Neuronal stem cell (in vitro differentiated cells): ENCODE results near the gene SOBP.

Source experiments
- DNase-seq: peaks from one replicate; pipeline ENCODE4 v3.0.0-alpha.2; 2013; ENCODE audit warnings: low spot score
- H2AFZ ChIP-seq: one replicate; pipeline ENCODE4 v1.6.1; 2013; ENCODE audit warnings: mild to moderate bottlenecking, low read length, inconsistent platforms
- H2AK5ac ChIP-seq: 2 replicates; pipeline ENCODE4 v1.6.1; 2013; ENCODE audit warnings: low read depth, mild to moderate bottlenecking, inconsistent platforms, low read length, moderate library complexity, mixed read lengths
- H2BK120ac ChIP-seq: 2 replicates; pipeline ENCODE4 v1.6.1; 2013; ENCODE audit warnings: low read depth, mild to moderate bottlenecking, inconsistent platforms, low read length, moderate library complexity, mixed read lengths
- H2BK12ac ChIP-seq: one replicate; pipeline ENCODE4 v1.6.1; 2013; ENCODE audit warnings: low read length, inconsistent platforms
- H2BK15ac ChIP-seq: 2 replicates; pipeline ENCODE4 v1.6.1; 2013; ENCODE audit warnings: mild to moderate bottlenecking, low read length, inconsistent platforms, mixed read lengths
- H2BK5ac ChIP-seq: one replicate; pipeline ENCODE4 v1.6.1; 2013; ENCODE audit warnings: inconsistent platforms, mild to moderate bottlenecking, low read length, moderate library complexity
- H3K14ac ChIP-seq: one replicate; pipeline ENCODE4 v1.6.1; 2013; ENCODE audit warnings: low read length, inconsistent platforms
- H3K18ac ChIP-seq: 2 replicates; pipeline ENCODE4 v1.6.1; 2013; ENCODE audit warnings: low read length, inconsistent platforms
- H3K23ac ChIP-seq: 2 replicates; pipeline ENCODE4 v1.6.1; 2013; ENCODE audit warnings: low read depth, mild to moderate bottlenecking, mixed read lengths, low read length, inconsistent platforms; ENCODE audit not compliant: poor library complexity
- H3K27ac ChIP-seq: replicated peaks from 3 replicates; pipeline ENCODE4 v1.5.1; 2013; ENCODE audit warnings: low read length, inconsistent platforms
- H3K27me3 ChIP-seq, 3 experiments: 2 replicates each; pipeline ENCODE4 v1.6.1; 2013; ENCODE audit warnings: low read length in 3 of 3, mild to moderate bottlenecking in 2 of 3, inconsistent platforms in 1 of 3, low read depth in 1 of 3, mixed read lengths in 1 of 3, moderate library complexity in 1 of 3; ENCODE audit not compliant: control insufficient read depth in 3 of 3, insufficient read depth in 3 of 3
- H3K36me3 ChIP-seq, 2 donors: replicated peaks in 1 of 2; 2 replicates each; pipeline ENCODE4 v1.6.1; 2013; ENCODE audit warnings: low read length in 2 of 2; ENCODE audit not compliant: control insufficient read depth in 2 of 2, insufficient read depth in 2 of 2
- H3K4ac ChIP-seq: 2 replicates; pipeline ENCODE4 v1.6.1; 2013; ENCODE audit warnings: inconsistent platforms, mild to moderate bottlenecking, low read length, moderate library complexity
- H3K4me1 ChIP-seq, 2 donors: 1 replicate in 1 of 2; 2 replicates in 1 of 2; pipeline ENCODE4 v1.6.1; 2013; ENCODE audit warnings: low read length in 2 of 2, low read depth in 1 of 2; ENCODE audit not compliant: control insufficient read depth in 2 of 2, insufficient read depth in 1 of 2
- H3K4me2 ChIP-seq: one replicate; pipeline ENCODE4 v1.6.1; 2013; ENCODE audit warnings: mild to moderate bottlenecking, low read length, inconsistent platforms; ENCODE audit not compliant: insufficient read depth, poor library complexity, severe bottlenecking
- H3K4me3 ChIP-seq, 2 donors: 2 replicates each; pipeline ENCODE4 v1.5.1; 2013; ENCODE audit warnings: low read length in 2 of 2, mild to moderate bottlenecking in 2 of 2, inconsistent platforms in 1 of 2, moderate library complexity in 1 of 2
- H3K79me1 ChIP-seq: one replicate; pipeline ENCODE4 v1.6.1; 2013; ENCODE audit warnings: low read depth, mild to moderate bottlenecking, inconsistent platforms, low read length, moderate library complexity
- H3K9ac ChIP-seq: one replicate; pipeline ENCODE4 v1.6.1; 2013; ENCODE audit warnings: mild to moderate bottlenecking, low read depth, low read length, inconsistent platforms; ENCODE audit not compliant: poor library complexity
- H3K9me3 ChIP-seq, 2 donors: replicated peaks in 1 of 2; 2 replicates each; pipeline versions ENCODE3 to v1.6.1; 2013; ENCODE audit warnings: low read length in 2 of 2, mild to moderate bottlenecking in 2 of 2, inconsistent platforms in 1 of 2, low read depth in 1 of 2, mixed read lengths in 1 of 2, moderate library complexity in 1 of 2; ENCODE audit not compliant: control insufficient read depth in 2 of 2, insufficient read depth in 1 of 2
- H4K8ac ChIP-seq: one replicate; pipeline ENCODE4 v1.6.1; 2013; ENCODE audit warnings: low read depth, mild to moderate bottlenecking, inconsistent platforms, low read length, moderate library complexity
- H4K91ac ChIP-seq: one replicate; pipeline ENCODE4 v1.6.1; 2013; ENCODE audit warnings: low read length, low read depth, mild to moderate bottlenecking, inconsistent platforms; ENCODE audit not compliant: poor library complexity
- WGBS, 2 donors: extraction: QIAGEN DNeasy Blood & Tissue Kit; methylation state at CpG; one replicate each; pipeline ENCODE4 v1.1.7; 2013; ENCODE audit warnings: missing lambda C conversion rate in 2 of 2, mixed read lengths in 1 of 2; ENCODE audit not compliant: insufficient read length in 2 of 2, insufficient replicate concordance in 1 of 2; ENCODE audit errors: extremely low coverage in 2 of 2; 5-methylcytosine and 5-hydroxymethylcytosine counted together

The SOBP gene

GRCh38 chr6:107614828-107615227, 124.9 kb downstream of the SOBP start:
- H3K27me3 ChIP-seq: no peaks in the 10 kb centered on the region
- no peak overlapping the region for H2BK15ac ChIP-seq
- no CpG with 5 or more reads among the region's 5 CpGs for WGBS, 2 donors
- H3K4me1 ChIP-seq: peaks cover 38 to 66% of the 10 kb centered on the region in 2 donors
- H3K79me1 ChIP-seq: no peaks in the 10 kb centered on the region
- no peak overlapping the region for H4K8ac ChIP-seq
- H2AFZ ChIP-seq: no peak overlapping the region
- no peak overlapping the region for H2AK5ac ChIP-seq
- H3K18ac ChIP-seq: no peak overlapping the region
- no peaks in the 10 kb centered on the region for H3K9me3 ChIP-seq
- no peak overlapping the region for H3K9ac ChIP-seq
- H3K27ac ChIP-seq: no peak overlapping the region
- no peak for DNase-seq
- no peak overlapping the region for H2BK12ac ChIP-seq
- H3K4me3 ChIP-seq: no peak overlapping the region
- no peak overlapping the region for H2BK120ac ChIP-seq
- no peak overlapping the region for H3K4ac ChIP-seq
- H3K36me3 ChIP-seq: no peaks in the 10 kb centered on the region
- H2BK5ac ChIP-seq: no peak overlapping the region
- no peak overlapping the region for H3K14ac ChIP-seq
- no peak overlapping the region for H3K4me2 ChIP-seq
- no peak overlapping the region for H3K23ac ChIP-seq
- H4K91ac ChIP-seq: no peak overlapping the region

DNA sequence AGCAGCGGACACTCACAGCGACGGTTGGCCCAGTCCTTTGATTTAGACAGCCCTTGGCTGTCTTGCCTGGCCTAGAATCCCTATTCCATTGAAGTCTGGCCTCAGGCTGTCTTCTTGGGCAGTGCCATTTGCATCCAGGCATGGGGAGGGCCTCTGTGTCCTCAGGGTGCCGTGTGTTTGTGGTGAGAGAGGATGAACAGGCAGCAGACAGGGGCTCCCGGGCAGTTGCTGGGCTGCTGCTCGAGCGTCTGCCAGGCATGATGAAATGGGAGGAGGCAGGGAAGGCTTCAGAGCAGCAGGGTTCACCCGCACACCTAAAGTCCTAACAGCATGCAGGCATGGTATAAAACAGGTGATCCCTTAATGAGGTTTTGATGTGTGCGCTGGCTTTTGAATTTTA, 126.9 kb downstream of the SOBP start:
- H2BK12ac ChIP-seq: no peak overlapping the region
- H3K9me3 ChIP-seq: no peaks in the 10 kb centered on the region
- no peak overlapping the region for H2AFZ ChIP-seq
- WGBS, 2 donors: no CpG with 5 or more reads among the region's 9 CpGs
- no peak overlapping the region for H3K23ac ChIP-seq
- H3K14ac ChIP-seq: no peak overlapping the region
- H3K27me3 ChIP-seq: no peaks in the 10 kb centered on the region
- no peak overlapping the region for H3K4me3 ChIP-seq
- no peak overlapping the region for H4K8ac ChIP-seq
- no peak overlapping the region for H2BK120ac ChIP-seq
- H3K9ac ChIP-seq: no peak overlapping the region
- H2BK5ac ChIP-seq: no peak overlapping the region
- no peaks in the 10 kb centered on the region for H3K79me1 ChIP-seq
- no peak overlapping the region for H4K91ac ChIP-seq
- no peaks in the 10 kb centered on the region for H3K36me3 ChIP-seq
- no peak overlapping the region for H2BK15ac ChIP-seq
- H3K27ac ChIP-seq: no peak overlapping the region
- H2AK5ac ChIP-seq: no peak overlapping the region
- DNase-seq: no peak
- H3K4me2 ChIP-seq: no peak overlapping the region
- H3K4me1 ChIP-seq: peaks cover 25 to 58% of the 10 kb centered on the region in 2 donors
- no peak overlapping the region for H3K4ac ChIP-seq
- peak overlapping the region; percentile 79 for H3K18ac ChIP-seq

- H3K9me3 ChIP-seq: no peaks in the 10 kb centered on the region
- H3K9ac ChIP-seq: no peak overlapping the region
- H3K4ac ChIP-seq: no peak overlapping the region
- H2BK15ac ChIP-seq: no peak overlapping the region
- no peak overlapping the region for H2BK12ac ChIP-seq
- H3K79me1 ChIP-seq: no peaks in the 10 kb centered on the region
- no peak overlapping the region for H3K14ac ChIP-seq
- no peak overlapping the region for H2AK5ac ChIP-seq
- H3K4me1 ChIP-seq: peaks cover 22 to 52% of the 10 kb centered on the region in 2 donors
- no peak overlapping the region for H2BK5ac ChIP-seq
- no peak overlapping the region for H3K23ac ChIP-seq
- H3K4me3 ChIP-seq: no peak overlapping the region
- H4K8ac ChIP-seq: no peak overlapping the region
- no peak overlapping the region for H4K91ac ChIP-seq
- no peak overlapping the region for H3K27ac ChIP-seq
- no peaks in the 10 kb centered on the region for H3K27me3 ChIP-seq
- H2BK120ac ChIP-seq: no peak overlapping the region
- WGBS, 2 donors: no CpG with 5 or more reads among the region's 6 CpGs
- peaks cover 2 to 5% of the 10 kb centered on the region in 2 donors for H3K36me3 ChIP-seq
- no peak for DNase-seq
- H3K4me2 ChIP-seq: no peak overlapping the region
- no peak overlapping the region for H2AFZ ChIP-seq
- no peak overlapping the region for H3K18ac ChIP-seq
These were observed 127.5 kb downstream of the SOBP start for GRCh38 chr6:107617341-107617932.

DNA sequence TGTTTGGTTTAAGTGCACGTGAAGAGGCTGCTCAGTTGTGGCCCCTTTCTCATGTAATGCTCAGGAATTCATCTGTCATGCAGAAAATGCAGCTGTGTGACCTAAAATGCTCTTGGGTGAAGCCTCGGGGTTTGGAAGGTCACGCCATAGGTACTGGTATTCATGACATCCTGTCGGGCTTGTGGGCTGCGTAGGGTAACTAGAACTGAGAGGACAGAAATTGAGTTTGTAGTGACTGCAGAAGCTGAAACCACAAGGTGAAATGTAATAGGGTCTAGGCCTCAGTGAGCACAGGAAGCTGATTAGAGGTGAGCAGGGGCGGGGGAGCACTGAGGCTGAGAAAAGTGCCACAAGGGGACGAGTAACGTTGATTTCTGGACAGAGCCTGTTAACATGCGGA, 128.8 kb downstream of the SOBP start:
- Histone ChIP-seq H2AK5ac (no peak overlapping the region), H2BK5ac (no peak overlapping the region), H3K9me3 (no peaks in the 10 kb centered on the region), H2BK120ac (no peak overlapping the region), H3K23ac (no peak overlapping the region), H4K91ac (no peak overlapping the region), H2BK15ac (no peak overlapping the region), H3K4me1 (peaks cover 22 to 44% of the 10 kb centered on the region in 2 donors), H2AFZ (no peak overlapping the region), H2BK12ac (no peak overlapping the region), H3K4ac (no peak overlapping the region), H3K27me3 (no peaks in the 10 kb centered on the region), H3K79me1 (no peaks in the 10 kb centered on the region), H3K4me3 (no peak overlapping the region), H3K9ac (no peak overlapping the region), H4K8ac (no peak overlapping the region), H3K36me3 (peaks cover 2 to 7% of the 10 kb centered on the region in 2 donors), H3K4me2 (no peak overlapping the region), H3K14ac (no peak overlapping the region), H3K18ac (no peak overlapping the region), H3K27ac (no peak overlapping the region)
- no peak for DNase-seq
- no CpG with 5 or more reads among the region's 9 CpGs for WGBS, 2 donors
